GM19351 (cell line): ENCODE data around the gene BRCC3.
"Not testable (repeated sequence)": the region's sequence is repeated elsewhere in the genome, so short reads cannot be mapped to it uniquely, and the experiment has no call there.

ENCODE experiments used
- ATAC-seq: cut with Tn5 transposase; IDR thresholded peaks from one replicate; pipeline ENCODE4 v1.9.1; 2021; ENCODE audit warnings: mild to moderate bottlenecking, moderate library complexity; ENCODE audit not compliant: unreplicated experiment

The BRCC3 gene

GRCh38 chrX:155143959-155144548 is 72.7 kb downstream of the BRCC3 start:
- no peak for ATAC-seq

DNA sequence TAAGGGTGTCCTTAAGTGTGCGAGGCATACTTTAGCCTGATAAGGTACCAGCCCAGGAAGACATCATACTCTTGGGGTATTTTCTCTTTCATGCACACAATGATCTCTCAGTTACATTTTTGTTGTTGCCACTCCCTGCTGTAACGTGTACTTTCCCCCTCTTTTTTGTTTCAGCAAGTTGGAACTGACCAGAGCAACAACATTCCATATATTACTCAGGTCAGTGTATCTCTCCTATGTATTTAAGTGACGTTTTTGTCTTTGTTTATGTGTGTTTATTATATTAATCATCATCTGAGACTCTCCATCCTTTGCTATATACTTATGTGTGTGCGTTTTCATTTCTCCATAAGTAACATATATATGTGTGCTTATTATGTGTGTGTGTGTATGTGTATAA is 73.6 kb downstream of the BRCC3 start:
- ATAC-seq, result no peak

- not testable (repeated sequence) for ATAC-seq
Observed at GRCh38 chrX:155147612-155148011, 76.3 kb downstream of the BRCC3 start.

DNA sequence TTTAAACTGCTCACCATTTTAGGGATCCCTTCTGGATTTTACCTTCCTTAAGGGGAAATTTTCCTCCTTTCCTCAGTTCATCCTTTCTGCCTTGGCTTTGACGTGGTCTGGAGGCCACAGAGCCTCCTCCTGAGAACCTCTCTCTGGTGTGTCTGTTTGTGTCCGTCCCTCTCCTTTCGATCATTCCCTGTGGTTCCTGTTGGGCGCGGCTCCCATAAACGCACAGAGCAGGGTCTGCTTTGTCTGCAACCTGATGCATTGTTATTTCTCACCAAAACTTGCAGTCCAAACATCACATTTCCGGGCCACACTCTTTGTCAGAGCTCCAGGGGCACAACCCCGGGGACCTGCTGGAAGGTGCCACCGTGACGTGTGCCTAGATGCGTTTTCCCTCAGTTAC is 76.9 kb downstream of the BRCC3 start:
- ATAC-seq, result not testable (repeated sequence)

DNA sequence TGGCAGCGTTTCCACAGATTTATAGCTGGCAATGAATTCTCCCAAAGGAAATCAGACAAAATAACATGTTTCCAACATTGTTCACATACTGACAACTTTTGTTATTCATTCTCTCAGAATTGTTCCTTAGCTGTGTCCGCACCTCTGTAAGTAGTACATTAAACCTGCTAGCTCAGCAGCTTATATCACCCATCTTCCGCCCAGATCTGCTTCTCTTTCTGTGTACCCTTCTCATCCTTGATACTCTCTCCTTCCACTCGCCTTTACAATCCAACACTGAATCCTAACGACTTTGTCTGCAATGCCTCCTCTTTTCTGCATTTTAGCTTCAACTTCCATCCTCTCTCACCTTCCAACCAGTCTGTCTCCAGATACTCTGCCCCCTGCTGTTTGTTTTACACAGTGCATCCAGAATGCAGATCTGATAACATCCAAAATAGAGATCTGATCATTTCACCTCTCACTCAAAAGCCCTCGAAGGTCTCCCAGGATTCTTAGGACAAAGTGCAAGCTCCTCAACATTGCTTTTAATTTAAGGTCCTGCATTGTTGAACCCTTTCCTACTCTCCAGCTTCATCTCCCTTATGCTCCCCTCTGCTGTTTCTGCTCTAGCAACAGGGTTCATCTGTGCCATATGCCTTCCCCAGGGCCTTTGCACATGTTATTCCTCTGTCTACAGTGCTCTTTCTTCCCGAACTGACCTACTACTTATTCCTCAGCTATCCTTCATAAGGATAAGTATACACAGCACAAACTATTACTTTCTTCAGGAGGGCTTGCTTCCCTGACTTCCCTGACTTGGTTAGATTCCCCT is 77.6 kb downstream of the BRCC3 start:
- peak; percentile 48 for ATAC-seq

DNA sequence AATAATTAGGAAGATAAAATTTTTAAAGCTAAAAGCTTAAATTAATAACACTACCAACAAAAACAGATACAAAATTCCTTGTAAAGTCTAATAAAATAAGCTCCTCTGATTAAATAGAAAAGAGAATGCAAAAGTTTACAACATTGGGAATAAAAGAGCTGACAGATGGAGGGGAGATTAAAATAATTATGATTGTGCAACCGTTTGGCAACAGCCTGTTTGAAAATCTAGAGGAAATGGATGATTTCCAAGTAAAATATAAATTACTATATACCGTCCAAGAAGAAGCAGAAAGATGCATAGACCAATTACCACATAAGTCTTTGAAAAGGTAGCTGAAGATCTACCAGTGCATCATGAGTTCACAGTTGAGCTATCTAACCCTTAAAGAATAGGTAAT is 98.6 kb downstream of the BRCC3 start:
- no peak for ATAC-seq
